Adipocyte (in vitro differentiated cells): Measurements from ENCODE around the gene GALNT9.
"Not testable (repeated sequence)": the region's sequence is repeated elsewhere in the genome, so short reads cannot be mapped to it uniquely, and the experiment has no call there.

Source experiments
- DNase-seq: peaks from one replicate; pipeline ENCODE4 v3.0.0-alpha.2; 2015; ENCODE audit warnings: low read depth
- H3K27me3 ChIP-seq: replicated peaks from 2 replicates; pipeline ENCODE4 v1.7.0; 2013; ENCODE audit warnings: mild to moderate bottlenecking, low read length, moderate library complexity; ENCODE audit not compliant: control insufficient read depth, insufficient read depth
- H3K36me3 ChIP-seq: 2 replicates; pipeline ENCODE4 v1.7.0; 2013; ENCODE audit warnings: low read length, mild to moderate bottlenecking, moderate library complexity; ENCODE audit not compliant: control insufficient read depth, insufficient read depth, severe bottlenecking
- H3K4me1 ChIP-seq: 2 replicates; pipeline ENCODE4 v1.7.0; 2013; ENCODE audit warnings: mild to moderate bottlenecking, low read length, moderate library complexity; ENCODE audit not compliant: control insufficient read depth, insufficient read depth
- H3K4me3 ChIP-seq: 2 replicates; pipeline ENCODE4 v1.7.0; 2013; ENCODE audit warnings: mild to moderate bottlenecking, low read length, moderate library complexity
- H3K9ac ChIP-seq: 2 replicates; pipeline ENCODE4 v1.7.0; 2013; ENCODE audit warnings: mild to moderate bottlenecking, low read length, moderate library complexity
- H3K9me3 ChIP-seq: 2 replicates; pipeline ENCODE4 v1.7.0; 2013; ENCODE audit warnings: mild to moderate bottlenecking, low read length, moderate library complexity; ENCODE audit not compliant: control insufficient read depth

The GALNT9 gene

DNA sequence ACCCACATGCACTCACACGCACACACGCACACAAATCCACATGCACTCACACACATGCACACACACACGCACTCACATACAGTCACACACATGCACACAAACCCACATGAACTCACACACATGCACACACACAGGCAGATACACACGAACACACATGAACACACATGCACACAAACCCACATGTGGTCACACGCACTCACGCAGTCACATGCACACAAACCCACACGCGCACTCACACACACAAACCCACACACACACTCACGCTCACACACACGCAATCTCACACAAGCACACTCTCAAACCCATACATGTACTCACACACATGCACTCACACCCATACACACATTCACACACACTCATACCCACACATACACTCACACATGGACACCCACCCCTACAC is 61.5 kb downstream of the GALNT9 start:
- H3K4me1 ChIP-seq, result peaks cover 3% of the 10 kb centered on the region
- H3K9ac ChIP-seq, result no peak overlapping the region
- H3K4me3 ChIP-seq, result no peak overlapping the region
- H3K9me3 ChIP-seq, result no peaks in the 10 kb centered on the region
- no peak for DNase-seq
- no peaks in the 10 kb centered on the region for H3K36me3 ChIP-seq
- H3K27me3 ChIP-seq, result peaks cover 83% of the 10 kb centered on the region

GRCh38 chr12:132266802-132267201 is 62.6 kb downstream of the GALNT9 start:
- Histone ChIP-seq H3K27me3 (peaks cover 83% of the 10 kb centered on the region), H3K36me3 (no peaks in the 10 kb centered on the region), H3K4me3 (no peak overlapping the region), H3K4me1 (peaks cover 3% of the 10 kb centered on the region), H3K9ac (no peak overlapping the region), H3K9me3 (no peaks in the 10 kb centered on the region)
- no peak for DNase-seq

DNA sequence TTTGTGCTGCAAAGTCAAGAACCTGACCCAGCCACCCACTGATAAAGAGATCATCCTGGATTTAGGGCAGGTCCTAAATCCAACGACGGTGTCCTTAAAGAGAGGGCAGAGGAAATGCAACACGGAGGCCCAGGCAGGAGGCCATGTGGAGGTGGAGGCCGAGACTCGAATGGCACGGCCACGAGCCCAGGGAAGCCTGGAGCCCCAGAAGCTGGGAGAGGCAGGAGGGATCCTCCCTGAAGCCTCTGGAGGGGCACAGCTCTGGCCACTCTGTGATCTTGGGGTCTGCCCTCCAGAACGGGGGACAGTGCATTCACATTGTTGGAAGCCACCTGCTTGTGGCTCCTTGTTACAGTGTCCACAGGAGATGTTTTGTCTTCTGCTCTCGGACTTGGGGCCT is 63.0 kb downstream of the GALNT9 start:
- H3K4me1 ChIP-seq, result peaks cover 3% of the 10 kb centered on the region
- H3K9me3 ChIP-seq, result no peaks in the 10 kb centered on the region
- H3K27me3 ChIP-seq, result peaks cover 86% of the 10 kb centered on the region
- no peaks in the 10 kb centered on the region for H3K36me3 ChIP-seq
- no peak overlapping the region for H3K9ac ChIP-seq
- H3K4me3 ChIP-seq, result no peak overlapping the region
- no peak for DNase-seq

GRCh38 chr12:132265822-132266221 is 63.6 kb downstream of the GALNT9 start:
- H3K9ac ChIP-seq, DNase-seq, H3K4me1 ChIP-seq, H3K36me3 ChIP-seq, H3K4me3 ChIP-seq, H3K9me3 ChIP-seq: not testable (repeated sequence)
- peaks cover 89% of the 10 kb centered on the region for H3K27me3 ChIP-seq

DNA sequence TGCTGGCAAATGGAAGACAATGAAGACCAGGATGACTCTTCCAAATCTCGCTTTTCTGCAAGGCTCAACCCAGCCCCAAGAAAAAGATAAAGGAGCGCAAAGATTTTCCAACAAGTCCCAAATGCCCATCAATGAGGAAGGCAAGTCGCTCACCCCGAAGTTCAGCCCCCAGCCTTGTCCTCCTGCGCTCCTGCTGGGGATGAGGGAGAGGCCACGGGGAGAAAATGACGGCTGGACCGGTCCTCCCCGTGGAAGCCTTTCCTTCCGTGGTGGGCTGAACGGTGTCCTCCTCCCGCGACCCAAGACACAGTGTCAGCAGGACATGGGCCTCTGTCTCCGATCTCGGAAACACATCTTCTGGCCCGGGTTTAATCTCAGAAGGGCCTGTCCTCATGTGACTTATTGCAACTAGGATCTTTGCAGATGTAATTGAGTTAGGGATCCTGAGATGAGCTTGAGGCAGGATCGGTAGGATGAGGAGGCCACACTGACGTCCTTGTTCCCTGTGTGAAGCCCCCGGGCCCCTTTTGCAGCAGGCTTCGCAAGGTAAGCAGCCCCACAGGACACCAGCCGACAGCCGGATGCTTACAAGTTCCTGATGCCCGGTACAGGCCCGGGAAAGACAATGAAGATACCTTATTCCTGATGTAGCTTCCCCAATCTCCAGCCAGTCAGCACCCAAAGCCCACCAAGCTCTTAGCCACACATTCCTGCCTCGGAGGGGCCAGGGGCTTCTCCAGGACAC is 64.2 kb downstream of the GALNT9 start:
- no peak for DNase-seq
- H3K27me3 ChIP-seq, result peaks cover 86% of the 10 kb centered on the region
- no peak overlapping the region for H3K4me3 ChIP-seq
- peaks cover 3% of the 10 kb centered on the region for H3K4me1 ChIP-seq
- H3K9me3 ChIP-seq, result no peaks in the 10 kb centered on the region
- H3K9ac ChIP-seq, result no peak overlapping the region
- no peaks in the 10 kb centered on the region for H3K36me3 ChIP-seq

DNA sequence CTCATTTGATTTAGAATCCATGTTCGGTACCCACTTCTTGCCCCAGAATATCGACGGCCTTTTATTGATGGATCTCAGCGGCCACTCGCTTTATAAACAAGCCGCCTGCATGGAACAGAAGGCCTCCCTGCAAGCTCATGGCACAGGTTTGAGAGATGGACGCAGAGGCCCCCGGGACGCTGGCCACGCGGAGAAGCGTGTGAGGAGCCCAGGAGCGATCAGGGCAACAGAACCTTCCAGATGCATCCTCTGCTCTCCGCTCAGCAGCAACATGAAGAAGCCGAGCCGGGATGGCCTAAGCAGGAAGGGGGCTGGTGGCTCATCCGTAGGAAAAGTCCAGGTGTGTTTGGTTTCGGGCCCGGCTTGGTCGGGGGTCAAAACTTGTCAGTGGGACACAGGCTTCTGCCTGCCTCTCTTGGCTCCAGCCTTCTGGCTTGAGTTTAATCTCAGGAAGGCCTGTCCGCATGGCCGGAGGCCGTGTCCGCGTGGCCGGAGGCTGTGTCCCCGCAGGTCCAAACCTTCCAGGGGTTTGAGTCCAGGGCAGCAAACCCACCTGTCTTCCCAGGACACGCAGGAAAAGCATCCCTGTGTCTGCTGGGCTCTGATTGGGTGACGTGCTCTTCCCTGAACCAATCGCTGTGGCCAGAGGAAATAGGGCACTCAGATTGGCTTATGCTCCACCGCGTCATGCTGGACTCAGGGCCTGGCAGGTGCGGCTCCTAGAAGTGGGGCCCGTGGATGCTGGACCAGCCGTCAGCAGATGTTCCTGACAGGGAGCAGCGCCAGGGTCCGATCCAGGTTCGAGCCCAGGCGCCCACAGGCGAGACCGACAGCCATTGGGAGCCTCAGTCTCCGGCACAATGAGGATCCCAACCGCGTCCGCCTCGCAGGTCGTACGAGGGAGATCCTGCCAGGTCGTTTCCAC is 65.0 kb downstream of the GALNT9 start:
- Histone ChIP-seq H3K4me3 (no peak overlapping the region), H3K27me3 (peaks cover 77% of the 10 kb centered on the region), H3K9ac (no peak overlapping the region), H3K4me1 (peaks cover 3% of the 10 kb centered on the region), H3K9me3 (no peaks in the 10 kb centered on the region), H3K36me3 (no peaks in the 10 kb centered on the region)
- DNase-seq, result no peak

DNA sequence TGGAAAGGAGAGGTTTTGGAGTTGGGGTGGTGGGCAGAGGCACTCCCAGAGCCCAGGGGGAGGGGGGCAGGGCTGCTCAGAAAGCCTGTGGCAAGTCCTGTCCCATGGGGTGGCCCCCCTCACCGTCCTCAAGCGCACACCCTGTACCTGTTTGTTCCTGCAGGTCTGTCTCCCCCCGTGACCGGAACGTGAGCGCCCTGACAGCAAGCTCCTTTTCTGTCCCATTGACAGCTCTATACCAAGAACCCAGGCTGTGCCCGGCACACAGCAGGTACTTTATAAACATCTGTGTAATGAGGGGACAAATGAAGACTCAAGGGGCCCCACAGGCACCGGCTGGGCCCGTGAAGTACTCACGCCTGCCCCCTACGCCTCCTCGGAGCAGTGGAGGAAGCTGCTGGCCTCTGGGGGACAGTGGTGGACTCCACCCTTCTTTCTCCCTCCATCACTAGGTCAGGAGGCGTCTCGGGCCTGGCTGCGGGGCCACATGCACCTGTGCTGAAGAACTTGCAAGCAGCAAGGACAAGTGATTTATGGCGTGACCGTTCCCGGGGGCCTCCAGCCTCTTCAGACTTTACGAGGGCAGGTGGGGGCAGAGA is 65.8 kb downstream of the GALNT9 start:
- Histone ChIP-seq H3K9ac (no peak overlapping the region), H3K4me1 (peaks cover 3% of the 10 kb centered on the region), H3K27me3 (peaks cover 77% of the 10 kb centered on the region), H3K4me3 (no peak overlapping the region), H3K36me3 (no peaks in the 10 kb centered on the region), H3K9me3 (no peaks in the 10 kb centered on the region)
- DNase-seq, result no peak

- peaks cover 77% of the 10 kb centered on the region for H3K27me3 ChIP-seq
- no peak overlapping the region for H3K4me3 ChIP-seq
- H3K9ac ChIP-seq, result no peak overlapping the region
- no peak for DNase-seq
- no peaks in the 10 kb centered on the region for H3K36me3 ChIP-seq
- H3K4me1 ChIP-seq, result peaks cover 3% of the 10 kb centered on the region
- H3K9me3 ChIP-seq, result no peaks in the 10 kb centered on the region
These were observed 66.4 kb downstream of the GALNT9 start for GRCh38 chr12:132263061-132263360.

- Histone ChIP-seq H3K27me3 (peaks cover 74% of the 10 kb centered on the region), H3K4me1 (peaks cover 3% of the 10 kb centered on the region), H3K4me3 (no peak overlapping the region), H3K36me3 (no peaks in the 10 kb centered on the region), H3K9ac (no peak overlapping the region), H3K9me3 (no peaks in the 10 kb centered on the region)
- no peak for DNase-seq
These were observed 66.9 kb downstream of the GALNT9 start for GRCh38 chr12:132262256-132263060.

DNA sequence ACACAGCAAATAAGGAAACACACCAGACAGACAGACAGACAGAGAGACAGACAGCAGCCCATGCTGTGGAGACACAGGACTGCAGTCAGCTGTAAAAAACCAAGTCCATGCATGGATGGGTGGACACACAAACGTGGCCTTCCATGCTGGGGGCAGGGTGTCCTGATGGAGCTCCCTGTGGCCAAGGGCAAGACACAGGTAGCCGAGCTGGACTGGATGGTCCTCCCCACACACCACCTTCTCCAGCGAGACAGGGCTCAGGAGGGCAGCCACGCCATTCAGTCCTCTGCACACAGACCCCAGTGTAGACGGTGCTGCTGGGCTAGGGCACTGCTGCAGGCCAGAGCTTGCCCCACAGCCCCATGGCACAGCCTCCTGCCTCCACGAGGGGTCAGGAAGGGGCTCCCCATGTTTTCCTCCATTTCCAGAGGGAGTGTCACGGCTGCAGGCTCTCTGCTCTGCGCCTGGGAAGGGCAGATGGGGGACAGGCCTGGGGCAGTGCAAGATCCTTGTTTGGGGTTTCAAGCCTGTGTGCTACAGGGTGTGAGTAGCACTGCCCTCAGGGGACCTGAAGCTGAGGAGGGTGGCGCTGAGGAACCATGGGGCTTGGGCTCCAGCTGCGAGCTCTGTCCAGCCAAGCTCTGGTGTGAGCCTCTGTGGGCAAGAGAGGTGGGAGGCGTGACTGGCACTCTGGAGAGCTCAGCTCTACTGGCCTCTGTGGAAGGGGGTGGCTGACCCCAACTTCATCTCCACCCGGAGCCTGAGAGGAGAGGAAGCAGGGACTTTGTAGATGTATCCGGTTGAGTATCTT is 67.9 kb downstream of the GALNT9 start:
- peaks cover 3% of the 10 kb centered on the region for H3K4me1 ChIP-seq
- H3K27me3 ChIP-seq, result peaks cover 71% of the 10 kb centered on the region
- no peak overlapping the region for H3K9ac ChIP-seq
- no peaks in the 10 kb centered on the region for H3K36me3 ChIP-seq
- H3K9me3 ChIP-seq, result no peaks in the 10 kb centered on the region
- H3K4me3 ChIP-seq, result no peak overlapping the region
- DNase-seq, result no peak
